Measurements from ENCODE around the gene PLA2R1.

The PLA2R1 gene

GRCh38 chr2:159894145-159894838 lies 168.1 kb downstream of the PLA2R1 start:
- DNase-seq (no peak), ATAC-seq (no peak)

GRCh38 chr2:159892990-159893810 lies 169.2 kb downstream of the PLA2R1 start:
- ATAC-seq (no peak), DNase-seq (no peak)

- ATAC-seq (no peak), DNase-seq (no peak)
Measured at GRCh38 chr2:159891917-159892730, 170.3 kb downstream of the PLA2R1 start.

- no peak for ATAC-seq
Measured at GRCh38 chr2:159891267-159891588, 171.2 kb downstream of the PLA2R1 start.

GRCh38 chr2:159890551-159891266 lies 171.7 kb downstream of the PLA2R1 start:
- ATAC-seq = peak; percentile 65
- DNase-seq = no peak

More at GRCh38 chr2:159891267-159891588, 171.2 kb downstream of the PLA2R1 start:
- no peak for DNase-seq

GRCh38 chr2:159882130-159882745 lies 180.2 kb downstream of the PLA2R1 start:
- no peak for ATAC-seq
- no peak for DNase-seq
